ENCODE data around the gene DRICH1. TPM values are rescaled to one million over a fixed set of nuclear protein-coding genes. Genes with fewer than 3 reads are reported as not detected.
"Not testable (repeated sequence)": the region's sequence is repeated elsewhere in the genome, so short reads cannot be mapped to it uniquely, and the experiment has no call there.

DRICH1 gene
- total RNA-seq, 1 donor from 2014 or later: 0.43 TPM

- no peak for TF ChIP-seq CTCF (IDR thresholded peaks at IDR 0.05)
- no peak overlapping the region for H3K4me3 Mint-ChIP-seq (ENCODE audit: unreplicated experiment)
- H3K27ac Mint-ChIP-seq (ENCODE audit: unreplicated experiment): no peak overlapping the region
Measured at GRCh38 chr22:23675502-23676415, 43.6 kb upstream of the DRICH1 start.

GRCh38 chr22:23674886-23675501 lies 42.9 kb upstream of the DRICH1 start:
- H3K36me3 Mint-ChIP-seq (ENCODE audit: unreplicated experiment); H3K9me3 Mint-ChIP-seq (ENCODE audit: unreplicated experiment); H3K27ac Mint-ChIP-seq (ENCODE audit: unreplicated experiment); H3K4me1 Mint-ChIP-seq (ENCODE audit: unreplicated experiment); H3K4me3 Mint-ChIP-seq (ENCODE audit: unreplicated experiment); H3K27me3 Mint-ChIP-seq (ENCODE audit: unreplicated experiment); DNase-seq (ENCODE audit: extremely low spot score, unreplicated experiment): not testable (repeated sequence)

More at GRCh38 chr22:23675502-23676415, 43.6 kb upstream of the DRICH1 start:
- Mint-ChIP-seq H3K4me1 (ENCODE audit: unreplicated experiment) (no peaks in the 10 kb centered on the region), H3K36me3 (ENCODE audit: unreplicated experiment) (peaks cover 9% of the 10 kb centered on the region), H3K9me3 (ENCODE audit: unreplicated experiment) (no peaks in the 10 kb centered on the region), H3K27me3 (ENCODE audit: unreplicated experiment) (no peaks in the 10 kb centered on the region)
- no peak for DNase-seq (ENCODE audit: extremely low spot score, unreplicated experiment)

- DNase-seq (ENCODE audit: extremely low spot score, unreplicated experiment): no peak
- no peaks in the 10 kb centered on the region for H3K4me1 Mint-ChIP-seq (ENCODE audit: unreplicated experiment)
- peaks cover 3% of the 10 kb centered on the region for H3K36me3 Mint-ChIP-seq (ENCODE audit: unreplicated experiment)
- no peaks in the 10 kb centered on the region for H3K9me3 Mint-ChIP-seq (ENCODE audit: unreplicated experiment)
- H3K27me3 Mint-ChIP-seq (ENCODE audit: unreplicated experiment): no peaks in the 10 kb centered on the region
- H3K27ac Mint-ChIP-seq (ENCODE audit: unreplicated experiment): no peak overlapping the region
- TF ChIP-seq CTCF (IDR thresholded peaks at IDR 0.05): no peak
- no peak overlapping the region for H3K4me3 Mint-ChIP-seq (ENCODE audit: unreplicated experiment)
Measured at GRCh38 chr22:23673826-23674690, 41.9 kb upstream of the DRICH1 start.

GRCh38 chr22:23673050-23673620 lies 41.0 kb upstream of the DRICH1 start:
- H3K9me3 Mint-ChIP-seq (ENCODE audit: unreplicated experiment): no peaks in the 10 kb centered on the region
- H3K27ac Mint-ChIP-seq (ENCODE audit: unreplicated experiment): no peak overlapping the region
- TF ChIP-seq CTCF (IDR thresholded peaks at IDR 0.05): no peak
- peaks cover 3% of the 10 kb centered on the region for H3K36me3 Mint-ChIP-seq (ENCODE audit: unreplicated experiment)
- no peaks in the 10 kb centered on the region for H3K27me3 Mint-ChIP-seq (ENCODE audit: unreplicated experiment)
- H3K4me3 Mint-ChIP-seq (ENCODE audit: unreplicated experiment): no peak overlapping the region
- no peaks in the 10 kb centered on the region for H3K4me1 Mint-ChIP-seq (ENCODE audit: unreplicated experiment)
- DNase-seq (ENCODE audit: extremely low spot score, unreplicated experiment): no peak

- not testable (repeated sequence) for DNase-seq (ENCODE audit: extremely low spot score, unreplicated experiment); H3K9me3 Mint-ChIP-seq (ENCODE audit: unreplicated experiment); H3K4me1 Mint-ChIP-seq (ENCODE audit: unreplicated experiment); H3K36me3 Mint-ChIP-seq (ENCODE audit: unreplicated experiment); H3K27ac Mint-ChIP-seq (ENCODE audit: unreplicated experiment); H3K4me3 Mint-ChIP-seq (ENCODE audit: unreplicated experiment); H3K27me3 Mint-ChIP-seq (ENCODE audit: unreplicated experiment)
Measured at GRCh38 chr22:23672307-23673049, 40.4 kb upstream of the DRICH1 start.

GRCh38 chr22:23671387-23671786 lies 39.3 kb upstream of the DRICH1 start:
- H3K4me3 Mint-ChIP-seq (ENCODE audit: unreplicated experiment); H3K27me3 Mint-ChIP-seq (ENCODE audit: unreplicated experiment); H3K36me3 Mint-ChIP-seq (ENCODE audit: unreplicated experiment); H3K27ac Mint-ChIP-seq (ENCODE audit: unreplicated experiment); H3K4me1 Mint-ChIP-seq (ENCODE audit: unreplicated experiment); H3K9me3 Mint-ChIP-seq (ENCODE audit: unreplicated experiment); DNase-seq (ENCODE audit: extremely low spot score, unreplicated experiment): not testable (repeated sequence)

All from osteocyte (in vitro differentiated cells).